Upper lobe of left lung (tissue), 4 donors: ENCODE results near the gene RGS12.

Experiments
- CTCF ChIP-seq, 6 experiments: fragments of 450-650 bp in 4 of 6; fragments of 200-600 bp in 2 of 6; sonication (generic) in 2 of 6; IDR thresholded peaks; one replicate each; pipeline ENCODE4 v1.5.1; 2016 to 2019; ENCODE audit warnings: antibody characterized with exemption in 6 of 6
- POLR2A ChIP-seq, 4 donors: fragments of 450-650 bp; IDR thresholded peaks; one replicate each; pipeline ENCODE4 v1.5.1; 2016 to 2017; ENCODE audit warnings: antibody characterized with exemption in 4 of 4, mild to moderate bottlenecking in 2 of 4

GRCh38 chr4:3257103-3257555 lies 35.7 kb upstream of the RGS12 start:
- no peak for TF ChIP-seq CTCF (IDR thresholded peaks at IDR 0.05)
- TF ChIP-seq POLR2A (IDR thresholded peaks at IDR 0.05): no peak
